ENCODE measurements around the gene MAP4K4. TPM values are rescaled to one million over a fixed set of nuclear protein-coding genes. Genes with fewer than 3 reads are reported as not detected.

MAP4K4 gene
- total and polyA plus RNA-seq, 8 donors, result 80.2 to 143 (median 129) TPM

DNA sequence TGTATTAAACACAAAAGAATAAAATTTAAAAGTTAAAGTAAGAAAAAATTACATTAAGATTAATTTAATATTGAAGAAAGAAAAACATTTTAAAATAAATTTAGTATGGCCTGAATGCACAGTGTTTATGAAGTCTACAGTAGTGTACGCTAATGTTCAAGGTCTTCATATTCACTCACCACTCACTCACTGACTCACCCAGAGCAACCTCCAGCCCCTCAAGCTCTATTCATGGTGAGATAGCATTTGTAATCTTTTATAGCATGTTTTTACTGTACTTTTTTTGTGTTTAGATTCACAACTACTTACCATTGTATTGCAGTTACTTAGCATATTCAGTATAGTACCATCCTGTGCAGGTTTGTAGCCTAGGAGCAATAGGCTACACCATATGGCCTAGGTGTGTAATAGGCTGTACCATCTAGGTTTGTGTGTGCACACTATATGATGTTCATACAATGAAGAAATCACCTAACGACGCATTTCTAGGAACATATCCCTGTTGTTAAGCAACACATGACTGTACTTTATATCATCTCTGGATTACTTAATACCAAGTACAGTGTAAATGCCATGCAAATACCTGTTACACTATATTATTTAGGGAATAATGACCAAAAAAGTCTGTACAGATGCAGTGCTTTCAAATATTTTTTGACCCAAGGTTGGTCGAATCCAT is 150.3 kb downstream of the MAP4K4 start:
- intact Hi-C loops (cut with DNase I), result no loop called here
- H3K9me3 ChIP-seq, result no peaks in the 10 kb centered on the region
- DNase-seq (no peak), ATAC-seq (no peak)
- TF ChIP-seq, protein P1, sequence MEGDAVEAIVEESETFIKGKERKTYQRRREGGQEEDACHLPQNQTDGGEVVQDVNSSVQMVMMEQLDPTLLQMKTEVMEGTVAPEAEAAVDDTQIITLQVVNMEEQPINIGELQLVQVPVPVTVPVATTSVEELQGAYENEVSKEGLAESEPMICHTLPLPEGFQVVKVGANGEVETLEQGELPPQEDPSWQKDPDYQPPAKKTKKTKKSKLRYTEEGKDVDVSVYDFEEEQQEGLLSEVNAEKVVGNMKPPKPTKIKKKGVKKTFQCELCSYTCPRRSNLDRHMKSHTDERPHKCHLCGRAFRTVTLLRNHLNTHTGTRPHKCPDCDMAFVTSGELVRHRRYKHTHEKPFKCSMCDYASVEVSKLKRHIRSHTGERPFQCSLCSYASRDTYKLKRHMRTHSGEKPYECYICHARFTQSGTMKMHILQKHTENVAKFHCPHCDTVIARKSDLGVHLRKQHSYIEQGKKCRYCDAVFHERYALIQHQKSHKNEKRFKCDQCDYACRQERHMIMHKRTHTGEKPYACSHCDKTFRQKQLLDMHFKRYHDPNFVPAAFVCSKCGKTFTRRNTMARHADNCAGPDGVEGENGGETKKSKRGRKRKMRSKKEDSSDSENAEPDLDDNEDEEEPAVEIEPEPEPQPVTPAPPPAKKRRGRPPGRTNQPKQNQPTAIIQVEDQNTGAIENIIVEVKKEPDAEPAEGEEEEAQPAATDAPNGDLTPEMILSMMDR (IDR thresholded peaks at IDR 0.05), result no peak
- H3K27ac ChIP-seq, result no peak overlapping the region
- peaks cover 0 to 4% of the 10 kb centered on the region in 2 donors for H3K4me1 ChIP-seq
- H3K4me3 ChIP-seq, result no peak overlapping the region
- no peaks in the 10 kb centered on the region for H3K27me3 ChIP-seq
- H3K36me3 ChIP-seq, result peaks cover 0 to 58% of the 10 kb centered on the region in 2 donors

DNA sequence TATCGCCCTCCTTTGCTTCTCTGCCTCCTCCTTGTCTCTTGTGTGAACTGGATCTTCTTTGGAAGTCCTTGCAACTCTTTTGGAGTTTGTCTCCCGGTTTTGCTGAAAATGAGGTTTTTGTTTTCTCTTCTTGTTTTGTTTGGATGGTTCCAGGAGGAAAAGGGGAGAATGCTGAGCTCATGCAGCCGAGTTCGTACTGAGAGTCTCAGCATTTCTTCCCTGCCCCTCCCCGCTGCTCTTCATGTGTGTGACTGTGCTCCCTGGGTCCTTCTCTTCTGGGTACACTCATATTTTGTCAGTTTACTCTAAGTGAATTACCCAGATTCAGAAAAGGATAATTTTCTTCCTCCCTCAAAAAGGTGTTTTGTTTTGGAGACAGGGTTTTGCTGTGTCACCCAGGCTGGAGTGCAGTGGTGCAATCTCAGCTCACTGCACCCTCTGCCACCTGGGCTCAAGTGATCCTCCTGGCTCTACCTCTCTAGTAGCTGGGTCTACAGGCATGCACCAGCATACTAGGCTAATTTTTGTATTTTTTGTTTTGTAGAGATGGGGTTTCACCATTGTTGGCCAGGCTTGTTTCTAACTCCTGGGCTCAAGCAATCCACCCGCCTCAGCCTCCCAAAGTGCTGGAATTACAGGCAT is 151.4 kb downstream of the MAP4K4 start:
- intact Hi-C loops (cut with DNase I), result no loop called here
- no peak overlapping the region for H3K27ac ChIP-seq
- no peaks in the 10 kb centered on the region for H3K9me3 ChIP-seq
- H3K4me1 ChIP-seq, result peaks cover 0 to 1% of the 10 kb centered on the region in 2 donors
- TF ChIP-seq, protein P1 (IDR thresholded peaks at IDR 0.05), result no peak
- H3K36me3 ChIP-seq, result peaks cover 0 to 52% of the 10 kb centered on the region in 2 donors
- H3K27me3 ChIP-seq, result no peaks in the 10 kb centered on the region
- ATAC-seq, result peak; percentile 25
- no peak for DNase-seq
- no peak overlapping the region for H3K4me3 ChIP-seq

DNA sequence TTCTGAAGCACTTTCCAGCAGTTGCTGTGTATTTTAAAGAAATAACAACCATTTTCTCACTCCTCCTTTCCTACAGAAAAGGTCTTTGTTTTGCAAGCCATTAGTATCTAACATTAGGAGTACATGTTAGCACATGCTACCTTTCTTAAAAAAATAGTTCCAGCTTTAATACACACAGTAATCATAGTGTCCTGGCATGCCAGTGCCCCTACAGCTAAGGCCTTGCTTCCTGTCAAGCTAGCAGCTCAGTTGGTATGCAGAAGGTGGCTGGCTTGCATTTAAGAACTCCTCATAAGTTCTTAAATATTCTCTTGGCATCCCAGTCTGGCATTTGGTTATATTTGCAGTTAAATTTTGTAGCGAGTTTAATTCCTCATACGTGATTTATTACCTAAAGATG is 152.9 kb downstream of the MAP4K4 start:
- DNase-seq (no peak), ATAC-seq (no peak)
- TF ChIP-seq, protein P1 (IDR thresholded peaks at IDR 0.05), result no peak
- intact Hi-C loops (cut with DNase I), result no loop called here
- Histone ChIP-seq H3K4me1 (no peaks in the 10 kb centered on the region), H3K27me3 (no peaks in the 10 kb centered on the region), H3K4me3 (no peak overlapping the region), H3K27ac (no peak overlapping the region), H3K36me3 (peaks cover 0 to 37% of the 10 kb centered on the region in 2 donors), H3K9me3 (no peaks in the 10 kb centered on the region)

DNA sequence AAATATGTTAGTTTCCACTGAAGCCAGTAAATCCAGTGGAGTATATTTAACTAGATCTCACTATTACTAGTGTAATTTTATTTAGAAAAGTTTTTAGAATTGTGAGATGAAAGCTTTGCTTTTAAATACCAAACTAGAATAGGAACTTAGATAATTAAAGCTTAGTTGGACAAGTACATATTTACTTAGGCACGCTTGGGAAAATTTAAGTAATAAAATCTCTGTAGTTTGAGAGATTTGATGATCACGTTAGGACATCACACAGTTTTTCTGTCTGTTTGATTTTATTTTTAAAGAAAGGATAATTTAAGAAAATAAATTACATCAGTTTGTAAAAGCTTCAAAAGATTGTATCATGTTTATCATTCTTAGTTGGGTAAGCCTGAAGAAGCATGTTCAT is 153.5 kb downstream of the MAP4K4 start:
- intact Hi-C loops (cut with DNase I), result no loop called here
- H3K36me3 ChIP-seq, result peaks cover 0 to 37% of the 10 kb centered on the region in 2 donors
- ATAC-seq (no peak), DNase-seq (no peak)
- H3K9me3 ChIP-seq, result no peaks in the 10 kb centered on the region
- no peaks in the 10 kb centered on the region for H3K4me1 ChIP-seq
- H3K27ac ChIP-seq, result no peak overlapping the region
- H3K4me3 ChIP-seq, result no peak overlapping the region
- no peaks in the 10 kb centered on the region for H3K27me3 ChIP-seq
- TF ChIP-seq, protein P1 (IDR thresholded peaks at IDR 0.05), result no peak

DNA sequence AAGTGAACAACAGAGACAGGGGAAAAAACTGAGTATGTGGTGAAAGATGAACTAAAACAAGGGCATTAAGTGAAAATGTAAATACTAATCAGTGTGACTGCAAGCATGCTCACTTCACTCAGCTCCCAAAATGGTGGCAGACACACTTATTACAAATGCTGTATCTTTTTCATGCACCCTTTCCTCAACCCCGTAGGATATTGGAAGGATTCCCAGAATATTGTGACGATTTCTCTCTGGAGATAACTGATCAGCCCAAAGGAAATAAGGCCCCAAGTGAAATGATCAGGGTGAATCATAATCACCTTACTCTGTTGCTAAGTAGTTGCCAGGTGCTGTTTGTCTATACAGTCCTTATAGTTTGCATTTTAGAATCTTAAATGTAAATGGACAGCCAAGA is 155.3 kb downstream of the MAP4K4 start:
- Histone ChIP-seq H3K36me3 (peaks cover 0 to 38% of the 10 kb centered on the region in 2 donors), H3K27ac (no peak overlapping the region), H3K9me3 (no peaks in the 10 kb centered on the region), H3K4me3 (no peak overlapping the region), H3K4me1 (no peaks in the 10 kb centered on the region), H3K27me3 (no peaks in the 10 kb centered on the region)
- intact Hi-C loops (cut with DNase I), result no loop called here
- ATAC-seq (no peak), DNase-seq (no peak)
- TF ChIP-seq, protein P1 (IDR thresholded peaks at IDR 0.05), result no peak

All from left lung (tissue), 10 donors.